Erythroblast (primary cell): ENCODE measurements around the gene INO80E.
A peak's percentile ranks its signal among the peaks of the same experiment; 100 is the strongest.
"Not testable (repeated sequence)": the region's sequence is repeated elsewhere in the genome, so short reads cannot be mapped to it uniquely, and the experiment has no call there.

Experiments used
- DNase-seq, 2 experiments: peaks; one replicate each; lab custom pipeline; 2025; lab: John Stamatoyannopoulos, UW
- GATA1 ChIP-seq: IDR thresholded peaks from 2 replicates; pipeline ENCODE4 v1.6.1; 2011; ENCODE audit warnings: low read depth, mild to moderate bottlenecking, control low read depth, low read length, moderate library complexity
- POLR2A ChIP-seq: IDR thresholded peaks from 2 replicates; pipeline ENCODE4 v1.6.1; 2011; ENCODE audit warnings: mild to moderate bottlenecking, low read length

Gene INO80E

GRCh38 chr16:30030841-30031413 is 34.9 kb downstream of the INO80E start, which contains the start of gene TLCD3B:
TLCD3B (minus strand) TSS chr16:30031271; CDS start chr16:30030527, 744 bp downstream.
- no peak for TF ChIP-seq GATA1
- no peak for TF ChIP-seq POLR2A

GRCh38 chr16:30031477-30031918 is 35.5 kb downstream of the INO80E start:
- TF ChIP-seq GATA1, result no peak
- TF ChIP-seq POLR2A, result no peak
- no peak for DNase-seq

More at GRCh38 chr16:30030841-30031413, 34.9 kb downstream of the INO80E start, which contains the start of gene TLCD3B:
- DNase-seq, result no peak

GRCh38 chr16:30032083-30032819 is 36.2 kb downstream of the INO80E start:
- TF ChIP-seq POLR2A, result no peak
- peak; percentile 69 to 85 for DNase-seq

DNA sequence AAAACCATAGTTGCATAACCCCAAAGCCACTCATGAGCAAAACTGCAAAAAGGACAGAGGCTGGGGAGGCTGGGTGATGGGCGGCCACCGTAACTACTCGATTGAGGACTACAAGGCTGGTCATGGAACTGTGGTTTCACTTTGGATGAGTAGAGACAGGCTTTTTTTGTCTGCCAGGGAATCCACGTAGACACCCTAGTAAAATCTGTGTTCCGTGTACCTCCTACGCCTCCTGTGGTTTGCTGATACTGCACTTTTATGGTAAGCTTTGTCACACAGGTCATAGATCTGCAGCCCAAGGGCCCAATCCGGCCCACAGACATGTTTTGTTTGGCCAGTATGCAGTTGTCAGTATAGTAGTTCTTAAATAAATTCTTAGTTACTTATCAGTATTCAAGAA is 37.2 kb downstream of the INO80E start:
- TF ChIP-seq POLR2A, result no peak
- no peak for TF ChIP-seq GATA1
- no peak for DNase-seq

DNA sequence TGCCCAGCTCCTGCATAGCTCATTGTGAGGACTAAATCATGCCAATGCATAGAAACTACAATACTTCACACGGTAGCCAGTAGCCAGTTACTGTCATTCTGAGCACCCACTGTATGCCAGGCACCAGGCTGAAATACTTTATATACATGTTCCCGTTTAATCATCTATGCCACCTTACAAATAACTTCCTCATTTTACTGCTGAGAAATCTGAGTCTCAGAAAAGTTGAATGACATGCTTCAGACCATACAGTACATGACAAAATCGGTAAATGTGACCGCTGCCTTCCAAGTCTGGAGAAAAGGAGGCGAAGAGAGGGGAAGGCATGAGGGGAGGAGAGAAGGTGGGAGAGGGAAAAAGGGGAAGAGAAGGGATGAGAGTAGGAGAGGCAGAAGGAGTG is 44.2 kb downstream of the INO80E start:
- no peak for TF ChIP-seq GATA1
- TF ChIP-seq POLR2A, result no peak
- no peak for DNase-seq

DNA sequence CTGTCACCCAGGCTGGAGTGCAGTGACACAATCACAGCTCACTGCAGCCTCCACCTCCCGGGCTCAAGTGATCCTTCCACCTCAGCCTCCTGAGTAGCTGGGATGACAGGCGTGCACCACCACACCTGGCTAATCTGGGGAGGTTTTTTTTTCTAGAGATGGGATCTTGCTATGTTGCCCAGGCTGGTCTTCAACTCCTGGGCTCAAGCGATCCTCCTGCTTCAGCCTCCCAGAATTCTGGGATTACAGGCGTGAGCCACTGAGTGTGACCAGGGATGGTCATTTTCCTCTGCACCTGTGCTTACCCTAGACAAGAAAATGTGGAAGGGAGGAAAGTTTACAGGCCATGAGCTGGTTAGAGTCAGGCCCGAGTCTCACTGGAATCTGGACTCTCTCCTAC is 44.6 kb downstream of the INO80E start:
- DNase-seq, result not testable (repeated sequence)

GRCh38 chr16:30041841-30042240 is 45.8 kb downstream of the INO80E start:
- DNase-seq, result peak in 1 of 2 experiments; percentile 46

DNA sequence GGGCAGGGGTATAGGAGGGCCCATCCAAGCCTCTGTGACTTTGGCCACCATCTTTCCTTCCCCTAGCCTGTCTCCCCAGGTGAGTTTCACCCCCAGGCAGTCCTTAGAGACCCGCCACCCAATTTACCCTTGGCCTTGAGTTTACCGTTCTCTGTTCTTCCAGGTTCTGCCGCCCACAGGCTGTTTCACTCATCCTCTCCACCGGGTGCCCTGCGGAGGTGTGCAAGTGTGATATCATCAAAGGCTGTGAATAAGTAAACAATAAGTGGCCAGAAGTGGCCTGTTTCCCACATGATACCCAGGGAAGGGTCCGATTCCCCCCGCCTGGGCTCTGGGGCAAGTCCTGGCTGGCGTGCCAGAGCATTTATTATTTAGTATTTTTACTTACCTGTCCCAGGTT is 50.1 kb downstream of the INO80E start:
- no peak for DNase-seq
- no peak for TF ChIP-seq GATA1
- no peak for TF ChIP-seq POLR2A

More at GRCh38 chr16:30041841-30042240, 45.8 kb downstream of the INO80E start:
- TF ChIP-seq GATA1, result no peak
- no peak for TF ChIP-seq POLR2A

DNA sequence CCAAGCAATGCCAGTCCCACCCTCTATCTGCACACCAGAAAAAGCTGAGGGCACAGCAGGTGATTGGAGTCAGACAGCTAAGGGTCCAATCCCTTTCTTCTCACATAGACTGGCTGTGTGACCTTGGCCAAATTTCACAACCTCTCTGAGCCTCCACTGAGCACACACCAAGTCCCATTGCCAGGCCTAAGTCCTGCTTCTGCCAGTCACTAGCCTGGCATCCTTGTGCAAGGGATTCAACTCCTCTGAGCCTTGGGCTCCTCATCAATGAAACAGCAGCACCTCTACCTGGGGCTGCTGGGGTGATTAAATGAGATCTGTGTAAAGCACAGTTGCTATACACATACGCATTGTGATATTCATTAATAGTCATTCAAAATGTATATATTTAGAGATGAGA is 50.5 kb downstream of the INO80E start:
- DNase-seq, result no peak
- TF ChIP-seq POLR2A (no peak), GATA1 (no peak)

DNA sequence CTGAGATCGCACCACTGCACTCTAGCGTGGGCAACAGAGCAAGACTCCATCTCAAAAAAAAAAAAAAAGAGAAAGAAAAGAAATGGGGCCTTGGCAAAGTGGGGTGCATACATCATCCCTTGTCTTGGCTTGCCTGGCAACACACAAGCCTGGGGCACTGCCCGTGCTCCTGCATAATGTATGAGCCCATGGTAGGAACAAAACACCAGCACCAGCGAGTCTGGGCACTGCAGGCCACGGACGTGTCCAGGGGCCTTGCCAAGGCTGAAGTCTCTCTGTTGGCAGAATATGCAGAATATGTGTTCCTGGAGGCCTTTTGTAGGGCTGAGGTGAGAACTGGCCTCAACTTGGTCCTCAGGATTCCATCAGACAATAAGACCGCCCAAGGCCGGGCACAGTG is 53.8 kb downstream of the INO80E start:
- no peak for DNase-seq
- TF ChIP-seq GATA1 (no peak), POLR2A (no peak)

- DNase-seq, result no peak
- TF ChIP-seq POLR2A (no peak), GATA1 (no peak)
These were observed 55.5 kb downstream of the INO80E start for GRCh38 chr16:30051518-30051917.

DNA sequence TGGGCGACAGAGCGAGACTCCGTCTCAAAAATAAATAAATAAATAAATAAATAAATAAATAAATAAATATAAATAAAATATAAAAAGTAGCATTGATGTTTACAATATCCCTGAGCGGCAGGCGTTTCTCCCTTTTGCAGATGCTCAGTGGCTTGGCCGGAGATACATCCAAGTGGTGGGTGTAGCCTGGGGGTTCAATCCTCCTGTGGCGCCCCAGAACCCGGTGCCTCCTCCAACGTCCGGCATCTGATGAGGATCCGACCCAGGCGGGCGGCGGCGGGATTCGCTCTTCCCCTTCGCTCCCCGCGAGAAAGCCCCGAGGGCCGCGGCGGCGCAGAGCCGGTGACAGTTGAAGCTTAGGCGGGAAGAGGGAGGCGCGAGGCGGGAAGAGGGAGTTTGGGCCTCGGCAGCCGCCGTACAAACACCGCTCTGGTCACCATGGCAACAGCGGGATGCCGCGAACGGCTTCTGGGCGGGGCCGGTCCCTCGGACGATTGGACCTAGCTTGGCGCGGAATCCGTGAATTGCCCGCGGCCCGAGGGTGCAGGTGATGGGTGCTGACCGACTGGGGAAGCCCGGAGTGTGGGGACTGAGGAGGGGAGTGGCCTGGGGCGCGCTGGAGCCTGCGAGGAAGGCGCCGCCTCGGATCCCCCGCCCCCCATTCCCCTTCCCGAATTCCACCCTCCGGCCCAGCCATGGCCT is 56.8 kb downstream of the INO80E start:
- DNase-seq, result peak; percentile 95 to 96
- no peak for TF ChIP-seq GATA1
- TF ChIP-seq POLR2A, result peak; percentile 63

DNA sequence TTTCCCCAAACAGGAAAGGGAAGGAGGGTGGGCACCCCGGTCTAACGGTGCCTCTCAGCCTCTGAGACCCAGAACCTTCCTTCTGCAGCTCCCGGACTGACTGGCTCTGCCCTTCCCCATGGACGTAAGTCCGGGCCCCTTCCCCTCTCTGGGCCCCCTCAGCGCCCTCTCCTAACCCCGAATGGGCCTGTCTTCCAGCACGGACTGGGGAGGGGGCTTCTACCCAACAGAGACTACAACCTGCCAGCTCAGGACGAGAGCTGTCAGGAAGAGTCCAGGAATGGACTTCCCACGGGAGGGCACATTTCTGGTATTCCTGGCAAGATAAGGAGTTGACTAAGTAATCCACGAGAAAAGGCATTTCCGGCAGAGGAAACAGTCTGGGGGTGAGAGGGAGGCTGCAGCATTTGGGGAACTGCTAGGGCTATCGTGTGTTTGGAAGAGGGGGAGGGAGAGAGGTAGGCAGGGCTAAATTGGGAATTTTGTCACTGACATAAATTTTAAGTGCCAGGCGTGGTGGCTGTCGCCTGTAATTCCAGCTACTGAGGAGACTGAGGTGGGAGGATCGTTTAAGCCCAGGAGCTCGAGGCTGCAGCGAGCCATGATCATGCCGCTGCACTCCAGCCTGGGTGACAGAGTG is 57.5 kb downstream of the INO80E start:
- DNase-seq, result no peak
- no peak for TF ChIP-seq GATA1
- TF ChIP-seq POLR2A, result no peak

DNA sequence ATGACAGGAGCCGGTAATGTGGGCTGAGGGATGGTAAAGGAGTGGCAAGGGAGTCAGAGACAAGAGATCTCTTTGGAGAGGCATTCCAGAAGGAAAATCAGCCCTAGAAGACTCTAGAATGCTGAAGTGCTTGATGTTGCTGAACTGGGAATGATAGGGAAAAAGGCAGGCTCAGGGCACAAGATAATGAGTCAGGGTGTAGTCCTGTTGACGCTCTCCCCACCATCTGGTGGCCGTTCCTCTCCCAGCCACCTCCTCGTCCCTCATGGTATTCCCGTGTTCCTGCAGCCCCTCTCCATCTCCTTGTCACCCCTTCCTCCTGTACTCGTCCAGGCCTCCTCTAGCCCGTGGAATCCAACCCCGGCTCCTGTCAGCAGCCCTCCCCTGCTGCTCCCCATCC is 58.4 kb downstream of the INO80E start:
- DNase-seq, result no peak
- TF ChIP-seq GATA1 (no peak), POLR2A (no peak)
